RWPE1 (cell line): Measurements from ENCODE around the gene ADGRL3.
A peak's percentile ranks its signal among the peaks of the same experiment; 100 is the strongest.

ENCODE experiments used
- CTCF ChIA-PET: fragments of 350-600 bp; sonication (Branson Sonifier 250); formaldehyde crosslinking; extraction: SDS; loops from one replicate; lab custom pipeline; 2021; lab: Yijun Ruan, JAX
- POLR2A ChIA-PET: fragments of 400-600 bp; formaldehyde crosslinking; extraction: SDS; loops from one replicate; lab custom pipeline; 2020; ENCODE audit warnings: antibody characterized with exemption; ENCODE audit not compliant: low non-redundant PET; lab: Yijun Ruan, JAX
- DNase-seq: peaks from one replicate; pipeline ENCODE4 v3.0.0; 2012; ENCODE audit warnings: low spot score
- H3K27ac ChIP-seq: fragments of 450-650 bp; 2 replicates; pipeline ENCODE4 v1.5.1; 2017
- TF ChIP-seq, protein P1 (sequence below): fragments of 450-650 bp; conservative IDR thresholded peaks from 2 replicates; pipeline ENCODE4 v1.5.1; 2017; ENCODE audit warnings: low read depth, mild to moderate bottlenecking

ADGRL3 gene

GRCh38 chr4:61785761-61786160 lies 585.6 kb downstream of the ADGRL3 start:
- no peak for DNase-seq
- TF ChIP-seq, protein P1, sequence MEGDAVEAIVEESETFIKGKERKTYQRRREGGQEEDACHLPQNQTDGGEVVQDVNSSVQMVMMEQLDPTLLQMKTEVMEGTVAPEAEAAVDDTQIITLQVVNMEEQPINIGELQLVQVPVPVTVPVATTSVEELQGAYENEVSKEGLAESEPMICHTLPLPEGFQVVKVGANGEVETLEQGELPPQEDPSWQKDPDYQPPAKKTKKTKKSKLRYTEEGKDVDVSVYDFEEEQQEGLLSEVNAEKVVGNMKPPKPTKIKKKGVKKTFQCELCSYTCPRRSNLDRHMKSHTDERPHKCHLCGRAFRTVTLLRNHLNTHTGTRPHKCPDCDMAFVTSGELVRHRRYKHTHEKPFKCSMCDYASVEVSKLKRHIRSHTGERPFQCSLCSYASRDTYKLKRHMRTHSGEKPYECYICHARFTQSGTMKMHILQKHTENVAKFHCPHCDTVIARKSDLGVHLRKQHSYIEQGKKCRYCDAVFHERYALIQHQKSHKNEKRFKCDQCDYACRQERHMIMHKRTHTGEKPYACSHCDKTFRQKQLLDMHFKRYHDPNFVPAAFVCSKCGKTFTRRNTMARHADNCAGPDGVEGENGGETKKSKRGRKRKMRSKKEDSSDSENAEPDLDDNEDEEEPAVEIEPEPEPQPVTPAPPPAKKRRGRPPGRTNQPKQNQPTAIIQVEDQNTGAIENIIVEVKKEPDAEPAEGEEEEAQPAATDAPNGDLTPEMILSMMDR = no peak
- POLR2A ChIA-PET = no interaction called here
- no peak overlapping the region for H3K27ac ChIP-seq
- CTCF ChIA-PET = interaction anchor here (0.7 kb wide), 1 partner anchor 956 kb away, joined by 3 read pairs; no protein-coding TSS in a partner anchor

- TF ChIP-seq, protein P1 = no peak
- CTCF ChIA-PET = no interaction called here
- no peak overlapping the region for H3K27ac ChIP-seq
- DNase-seq = no peak
- POLR2A ChIA-PET = no interaction called here
These were observed 586.1 kb downstream of the ADGRL3 start for GRCh38 chr4:61786211-61786610.

DNA sequence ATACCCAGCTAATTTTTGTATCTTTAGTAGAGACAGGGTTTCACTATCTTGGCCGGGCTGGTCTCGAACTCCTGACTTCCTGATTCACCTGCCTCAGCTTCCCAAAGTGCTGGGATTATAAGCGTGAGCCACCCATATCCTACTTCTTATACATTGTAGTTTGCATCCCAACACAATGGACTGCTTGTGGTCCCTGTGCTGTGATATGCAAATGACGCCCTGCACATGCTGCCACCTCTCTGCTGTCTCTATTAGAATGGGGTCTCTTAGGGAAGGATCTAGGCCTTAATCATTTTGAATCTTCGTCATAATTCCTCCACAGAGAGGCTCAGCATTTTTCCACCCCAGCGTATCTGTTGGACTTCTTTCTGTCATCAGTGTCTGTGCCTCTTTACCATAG lies 595.9 kb downstream of the ADGRL3 start:
- CTCF ChIA-PET = no interaction called here
- no peak for DNase-seq
- TF ChIP-seq, protein P1 = no peak

DNA sequence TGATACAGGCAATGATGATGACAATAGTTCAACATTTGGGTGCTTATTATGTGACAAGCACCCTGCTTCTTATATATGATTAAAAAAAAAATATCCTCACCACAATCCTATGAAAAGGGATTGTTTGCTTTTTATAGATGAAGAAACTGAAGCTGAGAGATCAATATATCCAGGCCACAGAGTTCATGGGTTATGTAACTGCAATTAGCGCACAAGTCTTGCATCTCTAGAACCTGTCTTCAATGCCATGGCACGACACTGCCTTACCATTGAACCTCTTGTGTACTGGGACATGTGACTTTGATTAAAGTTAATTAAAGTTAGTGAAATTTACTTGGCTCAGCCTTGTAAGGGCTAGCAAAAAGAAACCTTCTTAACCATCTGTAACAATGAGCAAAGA lies 599.7 kb downstream of the ADGRL3 start:
- TF ChIP-seq, protein P1 = no peak
- ChIA-PET CTCF (no interaction called here), POLR2A (no interaction called here)
- DNase-seq = no peak
- H3K27ac ChIP-seq = no peak overlapping the region

More for the DNA sequence above, 595.9 kb downstream of the ADGRL3 start:
- no peak overlapping the region for H3K27ac ChIP-seq
- POLR2A ChIA-PET = no interaction called here

- no peak for DNase-seq
- ChIA-PET POLR2A (no interaction called here), CTCF (no interaction called here)
- H3K27ac ChIP-seq = no peak overlapping the region
- TF ChIP-seq, protein P1 = no peak
These were observed 605.1 kb downstream of the ADGRL3 start for GRCh38 chr4:61805227-61805626.

DNA sequence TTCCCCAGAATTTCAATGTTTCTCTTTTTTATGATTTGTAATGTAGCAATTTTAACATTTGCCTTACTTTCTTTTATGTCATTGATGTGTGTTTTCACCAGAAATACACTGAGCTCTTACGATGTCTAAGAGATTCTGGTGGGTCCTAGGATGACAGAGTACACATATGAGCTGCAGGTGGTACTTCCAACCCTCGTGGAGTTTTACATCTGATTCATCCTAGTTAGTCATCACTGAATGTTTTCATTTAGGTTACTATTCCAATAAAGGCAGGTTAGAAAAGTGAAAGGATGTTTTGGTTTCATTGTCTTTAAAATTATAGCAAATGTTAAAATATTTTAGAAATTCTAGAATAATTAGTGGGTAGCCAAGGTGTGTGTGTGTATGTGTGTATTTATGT lies 605.9 kb downstream of the ADGRL3 start:
- CTCF ChIA-PET = no interaction called here

More for the DNA sequence above, 605.9 kb downstream of the ADGRL3 start:
- peak; percentile 5 for DNase-seq
- POLR2A ChIA-PET = no interaction called here
- no peak overlapping the region for H3K27ac ChIP-seq
- TF ChIP-seq, protein P1 = no peak
